Kidney tubule cell (primary cell): ENCODE data around the gene DAG1.
A peak's percentile ranks its signal among the peaks of the same experiment; 100 is the strongest.

Source experiments
- DNase-seq: peaks from one replicate; pipeline ENCODE4 v3.0.0-alpha.2; 2018; ENCODE audit warnings: low spot score

The DAG1 gene

GRCh38 chr3:49553692-49554632, 83.9 kb downstream of the DAG1 start, which contains the start of gene BSN:
Gene BSN (plus strand): TSS chr3:49554477. CDS start chr3:49554603, 126 bp downstream.
- peak; percentile 91 for DNase-seq

GRCh38 chr3:49554633-49555265, 84.7 kb downstream of the DAG1 start:
- DNase-seq = no peak

- no peak for DNase-seq
These were observed 86.6 kb downstream of the DAG1 start for GRCh38 chr3:49556500-49557275.

GRCh38 chr3:49563040-49563578, 93.0 kb downstream of the DAG1 start:
- no peak for DNase-seq

- no peak for DNase-seq
These were observed 93.7 kb downstream of the DAG1 start for GRCh38 chr3:49563766-49564165.

- DNase-seq = peak; percentile 25
These were observed 96.2 kb downstream of the DAG1 start for GRCh38 chr3:49566312-49566711.

GRCh38 chr3:49567406-49567805, 97.3 kb downstream of the DAG1 start:
- no peak for DNase-seq

- no peak for DNase-seq
These were observed 98.9 kb downstream of the DAG1 start for GRCh38 chr3:49568965-49569364.

GRCh38 chr3:49570028-49570654, 100.1 kb downstream of the DAG1 start:
- DNase-seq = no peak

GRCh38 chr3:49582177-49582576, 112.1 kb downstream of the DAG1 start:
- no peak for DNase-seq
